ENCODE results near the gene SFT2D1.

The SFT2D1 gene

GRCh38 chr6:166274163-166274562 lies 68.2 kb downstream of the SFT2D1 start:
- no peak overlapping the region for H4K91ac ChIP-seq (ENCODE audit: low read depth, low read length)
- no peak overlapping the region for H2AFZ ChIP-seq (ENCODE audit: insufficient read depth, low read length, poor library complexity)
- no peak overlapping the region for H2BK5ac ChIP-seq (ENCODE audit: low read depth, low read length, poor library complexity)
- no peak overlapping the region for H3K4me2 ChIP-seq (ENCODE audit: low read length)
- no peak overlapping the region for H3K14ac ChIP-seq (ENCODE audit: low read length)
- H4K12ac ChIP-seq (ENCODE audit: low read depth, low read length) = no peak overlapping the region
- H3K9me3 ChIP-seq (ENCODE audit: insufficient read depth, low read depth, low read length) = no peaks in the 10 kb centered on the region
- H3K18ac ChIP-seq (ENCODE audit: low read length) = no peak overlapping the region
- DNase-seq = no peak
- no CpG with 5 or more reads among the region's 4 CpGs for WGBS (ENCODE audit: extremely low coverage, insufficient coverage, insufficient read length)
- no peaks in the 10 kb centered on the region for H3K27me3 ChIP-seq (ENCODE audit: insufficient read depth, low read length)
- H3K79me2 ChIP-seq (ENCODE audit: control insufficient read depth, insufficient read depth, low read length, poor library complexity) = no peaks in the 10 kb centered on the region
- H3K4me3 ChIP-seq (ENCODE audit: low read depth, low read length) = peak overlapping the region; percentile 26
- no peak overlapping the region for H2BK12ac ChIP-seq (ENCODE audit: low read length)
- no peak overlapping the region for H3K23ac ChIP-seq (ENCODE audit: low read length)
- H2AK5ac ChIP-seq (ENCODE audit: low read length) = no peak overlapping the region
- H4K8ac ChIP-seq (ENCODE audit: low read depth, low read length) = no peak overlapping the region
- H3K79me1 ChIP-seq (ENCODE audit: low read length) = no peaks in the 10 kb centered on the region
- no peaks in the 10 kb centered on the region for H3K4me1 ChIP-seq (ENCODE audit: control insufficient read depth in 1 of 2, insufficient read depth in 2 of 2, low read length in 2 of 2)
- no peak overlapping the region for H2BK120ac ChIP-seq (ENCODE audit: insufficient read depth, low read length, poor library complexity)
- no peaks in the 10 kb centered on the region for H3K36me3 ChIP-seq (ENCODE audit: control insufficient read depth in 1 of 2, insufficient read depth in 2 of 2, low read length in 2 of 2)
- no peak overlapping the region for H3K27ac ChIP-seq (ENCODE audit: low read depth, low read length)
- no peak overlapping the region for H3K4ac ChIP-seq (ENCODE audit: low read depth, low read length)
- H3K9ac ChIP-seq (ENCODE audit: low read length) = no peak overlapping the region

GRCh38 chr6:166271376-166271765 lies 71.0 kb downstream of the SFT2D1 start:
- Histone ChIP-seq H2BK12ac (ENCODE audit: low read length) (no peak overlapping the region), H3K27me3 (ENCODE audit: insufficient read depth, low read length) (no peaks in the 10 kb centered on the region), H4K8ac (ENCODE audit: low read depth, low read length) (no peak overlapping the region), H3K14ac (ENCODE audit: low read length) (no peak overlapping the region), H3K4ac (ENCODE audit: low read depth, low read length) (no peak overlapping the region), H2AK5ac (ENCODE audit: low read length) (no peak overlapping the region), H3K36me3 (ENCODE audit: control insufficient read depth in 1 of 2, insufficient read depth in 2 of 2, low read length in 2 of 2) (no peaks in the 10 kb centered on the region), H3K79me2 (ENCODE audit: control insufficient read depth, insufficient read depth, low read length, poor library complexity) (no peaks in the 10 kb centered on the region), H3K4me2 (ENCODE audit: low read length) (no peak overlapping the region), H3K9me3 (ENCODE audit: insufficient read depth, low read depth, low read length) (no peaks in the 10 kb centered on the region), H4K12ac (ENCODE audit: low read depth, low read length) (no peak overlapping the region), H3K23ac (ENCODE audit: low read length) (no peak overlapping the region), H3K4me3 (ENCODE audit: low read depth, low read length) (no peak overlapping the region), H3K27ac (ENCODE audit: low read depth, low read length) (no peak overlapping the region), H2BK120ac (ENCODE audit: insufficient read depth, low read length, poor library complexity) (no peak overlapping the region), H3K79me1 (ENCODE audit: low read length) (no peaks in the 10 kb centered on the region), H4K91ac (ENCODE audit: low read depth, low read length) (no peak overlapping the region), H3K18ac (ENCODE audit: low read length) (no peak overlapping the region), H2BK5ac (ENCODE audit: low read depth, low read length, poor library complexity) (no peak overlapping the region), H3K4me1 (ENCODE audit: control insufficient read depth in 1 of 2, insufficient read depth in 2 of 2, low read length in 2 of 2) (no peaks in the 10 kb centered on the region), H3K9ac (ENCODE audit: low read length) (no peak overlapping the region), H2AFZ (ENCODE audit: insufficient read depth, low read length, poor library complexity) (no peak overlapping the region)
- DNase-seq = no peak
- no CpG with 5 or more reads among the region's 9 CpGs for WGBS (ENCODE audit: extremely low coverage, insufficient coverage, insufficient read length)

GRCh38 chr6:166270706-166271375 lies 71.5 kb downstream of the SFT2D1 start:
- no CpG with 5 or more reads among the region's 10 CpGs for WGBS (ENCODE audit: extremely low coverage, insufficient coverage, insufficient read length)

More at GRCh38 chr6:166270706-166271375, 71.5 kb downstream of the SFT2D1 start:
- Histone ChIP-seq H3K27ac (ENCODE audit: low read depth, low read length) (no peak overlapping the region), H3K23ac (ENCODE audit: low read length) (no peak overlapping the region), H3K18ac (ENCODE audit: low read length) (no peak overlapping the region), H2AFZ (ENCODE audit: insufficient read depth, low read length, poor library complexity) (no peak overlapping the region), H3K4me1 (ENCODE audit: control insufficient read depth in 1 of 2, insufficient read depth in 2 of 2, low read length in 2 of 2) (no peaks in the 10 kb centered on the region), H3K4me2 (ENCODE audit: low read length) (no peak overlapping the region), H3K79me1 (ENCODE audit: low read length) (no peaks in the 10 kb centered on the region), H3K36me3 (ENCODE audit: control insufficient read depth in 1 of 2, insufficient read depth in 2 of 2, low read length in 2 of 2) (no peaks in the 10 kb centered on the region), H2BK120ac (ENCODE audit: insufficient read depth, low read length, poor library complexity) (no peak overlapping the region), H3K4me3 (ENCODE audit: low read depth, low read length) (no peak overlapping the region), H4K12ac (ENCODE audit: low read depth, low read length) (no peak overlapping the region), H3K9me3 (ENCODE audit: insufficient read depth, low read depth, low read length) (no peaks in the 10 kb centered on the region), H3K9ac (ENCODE audit: low read length) (no peak overlapping the region), H2BK5ac (ENCODE audit: low read depth, low read length, poor library complexity) (no peak overlapping the region), H3K14ac (ENCODE audit: low read length) (no peak overlapping the region), H2AK5ac (ENCODE audit: low read length) (no peak overlapping the region), H2BK12ac (ENCODE audit: low read length) (no peak overlapping the region), H4K8ac (ENCODE audit: low read depth, low read length) (no peak overlapping the region), H3K27me3 (ENCODE audit: insufficient read depth, low read length) (no peaks in the 10 kb centered on the region), H3K79me2 (ENCODE audit: control insufficient read depth, insufficient read depth, low read length, poor library complexity) (no peaks in the 10 kb centered on the region), H3K4ac (ENCODE audit: low read depth, low read length) (no peak overlapping the region), H4K91ac (ENCODE audit: low read depth, low read length) (no peak overlapping the region)
- no peak for DNase-seq
